ENCODE measurements around the gene TSHZ2.

The TSHZ2 gene

GRCh38 chr20:53371216-53371615 lies 399.1 kb downstream of the TSHZ2 start:
- Histone ChIP-seq H4K20me1 (ENCODE audit: insufficient read depth) (no peaks in the 10 kb centered on the region), H3K27ac (no peak overlapping the region), H3K79me2 (ENCODE audit: insufficient read depth, low read depth) (no peaks in the 10 kb centered on the region), H3K27me3 (ENCODE audit: insufficient read depth, low read depth) (no peaks in the 10 kb centered on the region), H3K4me3 (IDR thresholded peaks at IDR 0.05; ENCODE audit: insufficient read depth, low read depth, low read length) (no peak overlapping the region), H3K4me2 (no peak overlapping the region), H3K36me3 (ENCODE audit: insufficient read depth) (no peaks in the 10 kb centered on the region), H3K9ac (no peak overlapping the region), H3K4me1 (ENCODE audit: low read depth, poor library complexity, severe bottlenecking) (no peaks in the 10 kb centered on the region), H2AFZ (ENCODE audit: low read depth) (no peak overlapping the region)
- TF ChIP-seq, protein P1, sequence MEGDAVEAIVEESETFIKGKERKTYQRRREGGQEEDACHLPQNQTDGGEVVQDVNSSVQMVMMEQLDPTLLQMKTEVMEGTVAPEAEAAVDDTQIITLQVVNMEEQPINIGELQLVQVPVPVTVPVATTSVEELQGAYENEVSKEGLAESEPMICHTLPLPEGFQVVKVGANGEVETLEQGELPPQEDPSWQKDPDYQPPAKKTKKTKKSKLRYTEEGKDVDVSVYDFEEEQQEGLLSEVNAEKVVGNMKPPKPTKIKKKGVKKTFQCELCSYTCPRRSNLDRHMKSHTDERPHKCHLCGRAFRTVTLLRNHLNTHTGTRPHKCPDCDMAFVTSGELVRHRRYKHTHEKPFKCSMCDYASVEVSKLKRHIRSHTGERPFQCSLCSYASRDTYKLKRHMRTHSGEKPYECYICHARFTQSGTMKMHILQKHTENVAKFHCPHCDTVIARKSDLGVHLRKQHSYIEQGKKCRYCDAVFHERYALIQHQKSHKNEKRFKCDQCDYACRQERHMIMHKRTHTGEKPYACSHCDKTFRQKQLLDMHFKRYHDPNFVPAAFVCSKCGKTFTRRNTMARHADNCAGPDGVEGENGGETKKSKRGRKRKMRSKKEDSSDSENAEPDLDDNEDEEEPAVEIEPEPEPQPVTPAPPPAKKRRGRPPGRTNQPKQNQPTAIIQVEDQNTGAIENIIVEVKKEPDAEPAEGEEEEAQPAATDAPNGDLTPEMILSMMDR (conservative IDR thresholded peaks at IDR 0.05; ENCODE audit: low read depth, low read length): no peak

GRCh38 chr20:53376021-53376420 lies 403.9 kb downstream of the TSHZ2 start:
- H3K36me3 ChIP-seq (ENCODE audit: insufficient read depth): no peaks in the 10 kb centered on the region
- no peak overlapping the region for H3K27ac ChIP-seq
- TF ChIP-seq, protein P1 (conservative IDR thresholded peaks at IDR 0.05; ENCODE audit: low read depth, low read length): no peak
- no peaks in the 10 kb centered on the region for H4K20me1 ChIP-seq (ENCODE audit: insufficient read depth)
- H3K4me1 ChIP-seq (ENCODE audit: low read depth, poor library complexity, severe bottlenecking): no peaks in the 10 kb centered on the region
- H3K9ac ChIP-seq: no peak overlapping the region
- H3K79me2 ChIP-seq (ENCODE audit: insufficient read depth, low read depth): no peaks in the 10 kb centered on the region
- H3K4me3 ChIP-seq (IDR thresholded peaks at IDR 0.05; ENCODE audit: insufficient read depth, low read depth, low read length): no peak overlapping the region
- no peaks in the 10 kb centered on the region for H3K27me3 ChIP-seq (ENCODE audit: insufficient read depth, low read depth)
- no peak overlapping the region for H3K4me2 ChIP-seq
- H2AFZ ChIP-seq (ENCODE audit: low read depth): no peak overlapping the region

GRCh38 chr20:53379014-53379832 lies 407.1 kb downstream of the TSHZ2 start:
- Histone ChIP-seq H3K4me2 (no peak overlapping the region), H3K36me3 (ENCODE audit: insufficient read depth) (no peaks in the 10 kb centered on the region), H3K9ac (no peak overlapping the region), H3K27ac (no peak overlapping the region), H3K27me3 (ENCODE audit: insufficient read depth, low read depth) (no peaks in the 10 kb centered on the region), H3K4me3 (IDR thresholded peaks at IDR 0.05; ENCODE audit: insufficient read depth, low read depth, low read length) (no peak overlapping the region), H3K4me1 (ENCODE audit: low read depth, poor library complexity, severe bottlenecking) (no peaks in the 10 kb centered on the region), H4K20me1 (ENCODE audit: insufficient read depth) (no peaks in the 10 kb centered on the region), H2AFZ (ENCODE audit: low read depth) (no peak overlapping the region), H3K79me2 (ENCODE audit: insufficient read depth, low read depth) (no peaks in the 10 kb centered on the region)
- TF ChIP-seq, protein P1 (conservative IDR thresholded peaks at IDR 0.05; ENCODE audit: low read depth, low read length): no peak

GRCh38 chr20:53379833-53380120 lies 407.6 kb downstream of the TSHZ2 start:
- Histone ChIP-seq H3K9ac (no peak overlapping the region), H3K36me3 (ENCODE audit: insufficient read depth) (no peaks in the 10 kb centered on the region), H3K27ac (no peak overlapping the region), H3K4me1 (ENCODE audit: low read depth, poor library complexity, severe bottlenecking) (no peaks in the 10 kb centered on the region), H4K20me1 (ENCODE audit: insufficient read depth) (no peaks in the 10 kb centered on the region), H2AFZ (ENCODE audit: low read depth) (no peak overlapping the region), H3K4me2 (no peak overlapping the region), H3K79me2 (ENCODE audit: insufficient read depth, low read depth) (no peaks in the 10 kb centered on the region), H3K27me3 (ENCODE audit: insufficient read depth, low read depth) (no peaks in the 10 kb centered on the region), H3K4me3 (IDR thresholded peaks at IDR 0.05; ENCODE audit: insufficient read depth, low read depth, low read length) (no peak overlapping the region)
- TF ChIP-seq, protein P1 (conservative IDR thresholded peaks at IDR 0.05; ENCODE audit: low read depth, low read length): no peak
